ENCODE results near the gene TPCN2. TPM values are rescaled to one million over a fixed set of nuclear protein-coding genes. Genes with fewer than 3 reads are reported as not detected.
A peak's percentile ranks its signal among the peaks of the same experiment; 100 is the strongest.

The TPCN2 gene
- total RNA-seq, 1 donor from 2014 or later: 12.6 TPM

DNA sequence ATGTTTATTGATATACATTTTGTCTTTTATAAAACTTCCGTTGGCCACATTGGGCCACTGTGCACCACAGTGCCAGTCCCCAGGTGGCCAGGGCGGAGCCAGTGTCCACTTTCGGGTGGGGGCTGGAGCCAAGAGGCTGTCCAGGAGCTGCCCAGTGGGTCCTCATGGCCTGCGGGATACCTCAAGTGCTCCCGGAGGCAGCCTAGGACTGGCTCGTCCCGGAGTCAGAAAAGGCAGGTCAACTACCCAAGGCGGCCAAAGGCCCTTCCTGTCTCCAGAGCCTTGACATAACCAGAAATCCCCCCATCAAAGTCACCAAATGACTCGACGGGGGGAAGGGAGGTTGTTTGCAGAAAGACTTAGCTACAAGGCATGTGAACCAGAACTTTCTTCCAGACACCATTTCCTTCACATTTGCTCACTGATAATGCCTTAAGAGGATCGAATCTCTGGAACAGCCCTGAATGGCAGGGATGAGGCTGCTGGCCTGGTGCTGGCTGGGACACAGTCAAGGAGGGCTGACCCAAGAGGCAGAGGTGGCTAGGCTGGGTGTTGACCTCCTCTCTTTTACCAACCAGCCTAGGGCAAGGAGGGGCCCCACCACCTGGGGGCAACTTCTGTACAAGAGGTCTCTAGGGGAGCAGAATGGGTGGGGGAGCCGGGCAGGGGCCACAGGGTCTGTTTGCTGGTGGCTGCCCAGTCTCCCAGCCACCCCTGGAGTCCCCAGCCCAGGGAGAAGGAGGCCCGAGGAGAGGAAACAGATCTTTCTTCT, 44.1 kb upstream of the TPCN2 start:
- H3K27me3 Mint-ChIP-seq (ENCODE audit: low read depth): no peaks in the 10 kb centered on the region
- peaks cover 49% of the 10 kb centered on the region for H3K4me1 Mint-ChIP-seq (ENCODE audit: low read depth)
- H3K36me3 Mint-ChIP-seq (ENCODE audit: low read depth): no peaks in the 10 kb centered on the region
- no peak overlapping the region for H3K27ac Mint-ChIP-seq (ENCODE audit: unreplicated experiment)
- TF ChIP-seq, protein P1, sequence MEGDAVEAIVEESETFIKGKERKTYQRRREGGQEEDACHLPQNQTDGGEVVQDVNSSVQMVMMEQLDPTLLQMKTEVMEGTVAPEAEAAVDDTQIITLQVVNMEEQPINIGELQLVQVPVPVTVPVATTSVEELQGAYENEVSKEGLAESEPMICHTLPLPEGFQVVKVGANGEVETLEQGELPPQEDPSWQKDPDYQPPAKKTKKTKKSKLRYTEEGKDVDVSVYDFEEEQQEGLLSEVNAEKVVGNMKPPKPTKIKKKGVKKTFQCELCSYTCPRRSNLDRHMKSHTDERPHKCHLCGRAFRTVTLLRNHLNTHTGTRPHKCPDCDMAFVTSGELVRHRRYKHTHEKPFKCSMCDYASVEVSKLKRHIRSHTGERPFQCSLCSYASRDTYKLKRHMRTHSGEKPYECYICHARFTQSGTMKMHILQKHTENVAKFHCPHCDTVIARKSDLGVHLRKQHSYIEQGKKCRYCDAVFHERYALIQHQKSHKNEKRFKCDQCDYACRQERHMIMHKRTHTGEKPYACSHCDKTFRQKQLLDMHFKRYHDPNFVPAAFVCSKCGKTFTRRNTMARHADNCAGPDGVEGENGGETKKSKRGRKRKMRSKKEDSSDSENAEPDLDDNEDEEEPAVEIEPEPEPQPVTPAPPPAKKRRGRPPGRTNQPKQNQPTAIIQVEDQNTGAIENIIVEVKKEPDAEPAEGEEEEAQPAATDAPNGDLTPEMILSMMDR (IDR thresholded peaks at IDR 0.05): no peak
- no peaks in the 10 kb centered on the region for H3K9me3 Mint-ChIP-seq (ENCODE audit: low read depth)
- H3K4me3 Mint-ChIP-seq (ENCODE audit: unreplicated experiment): no peak overlapping the region
- peak; percentile 72 for DNase-seq (ENCODE audit: low spot score)

DNA sequence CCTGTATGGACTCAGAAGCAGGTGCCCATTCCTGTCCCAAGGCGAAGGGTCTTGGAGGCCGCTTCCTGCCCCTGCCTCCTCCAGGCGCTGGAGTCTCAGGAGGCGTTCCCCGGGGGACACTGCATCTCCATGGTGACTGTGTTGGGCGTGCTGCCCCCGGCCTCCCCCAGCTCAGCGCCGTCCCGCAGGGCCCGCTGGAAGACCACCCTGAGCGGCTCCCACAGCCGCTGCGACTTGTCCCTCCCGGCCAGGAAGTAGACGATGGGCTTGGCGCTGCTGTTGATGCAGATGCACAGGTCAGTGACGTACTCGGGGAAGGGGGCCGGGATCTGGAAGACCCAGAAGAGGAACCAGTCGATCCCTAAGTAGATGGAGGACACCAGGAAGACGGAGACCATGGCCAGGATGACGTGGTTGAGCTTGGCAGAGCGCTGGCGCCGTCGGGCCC, 43.5 kb upstream of the TPCN2 start:
- DNase-seq (ENCODE audit: low spot score): peak; percentile 79
- H3K27ac Mint-ChIP-seq (ENCODE audit: unreplicated experiment): no peak overlapping the region
- H3K4me1 Mint-ChIP-seq (ENCODE audit: low read depth): peaks cover 51% of the 10 kb centered on the region
- no peaks in the 10 kb centered on the region for H3K36me3 Mint-ChIP-seq (ENCODE audit: low read depth)
- H3K27me3 Mint-ChIP-seq (ENCODE audit: low read depth): no peaks in the 10 kb centered on the region
- no peak overlapping the region for H3K4me3 Mint-ChIP-seq (ENCODE audit: unreplicated experiment)
- no peaks in the 10 kb centered on the region for H3K9me3 Mint-ChIP-seq (ENCODE audit: low read depth)
- TF ChIP-seq, protein P1 (IDR thresholded peaks at IDR 0.05): no peak

DNA sequence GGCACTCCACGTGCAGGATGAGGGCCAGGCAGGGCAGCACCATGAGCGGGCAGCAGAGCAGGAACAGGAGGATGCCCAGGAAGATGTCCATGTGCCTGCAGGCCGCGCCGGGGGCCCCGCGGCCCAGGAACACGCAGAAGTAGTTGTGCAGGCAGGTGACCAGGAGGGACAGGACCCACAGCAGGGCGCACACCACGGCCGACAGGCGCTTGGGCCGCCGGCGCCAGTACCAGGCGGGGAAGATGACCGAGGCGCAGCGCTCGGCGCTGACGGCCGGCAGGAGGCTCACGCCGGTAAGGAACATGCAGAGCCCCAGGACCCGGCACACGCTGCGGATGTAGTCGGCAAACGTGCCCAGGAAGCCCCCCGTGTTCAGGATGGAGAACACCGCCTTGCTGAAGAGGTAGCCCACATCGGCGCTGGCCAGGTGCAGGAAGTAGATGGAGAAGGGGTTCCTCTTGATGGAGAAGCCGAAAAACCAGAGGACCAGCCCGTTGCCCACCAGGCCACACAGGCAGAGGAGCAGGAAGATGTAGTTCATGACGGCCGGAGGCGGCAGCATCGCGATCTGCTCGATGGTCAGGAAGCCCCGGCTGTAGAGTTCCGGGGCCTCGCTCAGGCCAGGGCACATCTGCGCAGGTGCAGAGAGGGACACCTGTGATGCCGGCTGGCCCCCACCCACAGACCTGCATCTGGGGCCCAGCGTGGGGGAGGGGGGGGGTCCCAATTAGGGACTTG, 42.9 kb upstream of the TPCN2 start:
- TF ChIP-seq, protein P1 (IDR thresholded peaks at IDR 0.05): no peak
- Mint-ChIP-seq H3K27ac (ENCODE audit: unreplicated experiment) (no peak overlapping the region), H3K4me3 (ENCODE audit: unreplicated experiment) (no peak overlapping the region), H3K36me3 (ENCODE audit: low read depth) (no peaks in the 10 kb centered on the region), H3K4me1 (ENCODE audit: low read depth) (peaks cover 49% of the 10 kb centered on the region), H3K9me3 (ENCODE audit: low read depth) (no peaks in the 10 kb centered on the region), H3K27me3 (ENCODE audit: low read depth) (no peaks in the 10 kb centered on the region)
- DNase-seq (ENCODE audit: low spot score): peak; percentile 86

DNA sequence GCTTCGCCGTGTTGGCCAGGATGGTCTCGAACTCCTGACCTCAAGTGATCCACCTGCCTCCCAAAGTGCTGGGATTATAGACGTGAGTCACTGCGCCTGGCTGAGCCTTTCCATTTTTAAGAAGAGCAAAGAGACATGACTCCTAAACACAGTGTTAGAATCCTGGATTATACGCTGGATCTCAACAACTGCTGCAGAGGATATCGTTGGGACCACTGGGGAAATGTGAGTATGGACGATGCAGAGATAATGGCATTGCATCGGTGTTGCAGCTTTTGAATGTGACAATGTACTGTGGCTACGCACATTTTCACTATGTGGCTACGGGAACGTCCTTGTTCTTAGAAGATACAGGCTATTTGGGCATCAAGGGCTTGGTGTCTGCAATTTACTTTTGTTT, 41.9 kb upstream of the TPCN2 start:
- no peaks in the 10 kb centered on the region for H3K27me3 Mint-ChIP-seq (ENCODE audit: low read depth)
- H3K4me3 Mint-ChIP-seq (ENCODE audit: unreplicated experiment): no peak overlapping the region
- no peaks in the 10 kb centered on the region for H3K9me3 Mint-ChIP-seq (ENCODE audit: low read depth)
- TF ChIP-seq, protein P1 (IDR thresholded peaks at IDR 0.05): no peak
- H3K36me3 Mint-ChIP-seq (ENCODE audit: low read depth): no peaks in the 10 kb centered on the region
- H3K4me1 Mint-ChIP-seq (ENCODE audit: low read depth): peaks cover 45% of the 10 kb centered on the region
- no peak for DNase-seq (ENCODE audit: low spot score)
- H3K27ac Mint-ChIP-seq (ENCODE audit: unreplicated experiment): no peak overlapping the region

DNA sequence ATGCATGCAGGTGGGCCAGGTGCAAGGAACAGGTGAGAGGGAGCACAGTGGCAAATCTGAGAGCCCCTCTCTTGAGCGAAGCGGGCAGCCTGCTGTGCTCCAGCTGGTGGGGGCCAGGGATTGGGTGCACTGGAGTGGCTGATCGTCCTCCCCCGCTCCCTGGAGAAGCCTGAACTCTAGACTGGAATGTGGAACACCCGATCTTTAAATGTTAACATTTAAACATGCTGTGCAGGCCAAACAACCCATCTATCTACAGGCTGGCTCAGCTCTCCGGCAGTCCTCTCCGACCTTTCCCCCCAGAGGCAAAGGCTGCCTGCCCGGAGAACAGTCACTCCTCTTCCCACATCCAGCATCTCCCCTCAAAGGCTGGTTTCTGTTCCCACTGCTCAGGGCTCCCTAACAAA, 40.8 kb upstream of the TPCN2 start:
- peaks cover 46% of the 10 kb centered on the region for H3K4me1 Mint-ChIP-seq (ENCODE audit: low read depth)
- H3K36me3 Mint-ChIP-seq (ENCODE audit: low read depth): no peaks in the 10 kb centered on the region
- peak; percentile 68 for DNase-seq (ENCODE audit: low spot score)
- TF ChIP-seq, protein P1 (IDR thresholded peaks at IDR 0.05): no peak
- no peaks in the 10 kb centered on the region for H3K9me3 Mint-ChIP-seq (ENCODE audit: low read depth)
- H3K27me3 Mint-ChIP-seq (ENCODE audit: low read depth): no peaks in the 10 kb centered on the region
- peak overlapping the region; percentile 95 for H3K27ac Mint-ChIP-seq (ENCODE audit: unreplicated experiment)
- H3K4me3 Mint-ChIP-seq (ENCODE audit: unreplicated experiment): no peak overlapping the region
